PFSK-1 (cell line): ENCODE measurements around the gene ARL11.

ENCODE experiments used
- REST ChIP-seq, 2 experiments: IDR thresholded peaks; 2 replicates each; pipeline versions ENCODE4 v1.6.1 to v1.8.0; 2011 to 2012; ENCODE audit warnings: low read depth in 2 of 2, low read length in 2 of 2, control low read depth in 1 of 2, inconsistent platforms in 1 of 2, mild to moderate bottlenecking in 1 of 2, moderate library complexity in 1 of 2; ENCODE audit not compliant: insufficient read depth in 1 of 2
- SIN3A ChIP-seq: IDR thresholded peaks from 2 replicates; pipeline ENCODE4 v1.6.1; 2012; ENCODE audit warnings: mild to moderate bottlenecking, low read length, moderate library complexity, borderline replicate concordance; ENCODE audit not compliant: insufficient read depth
- TAF1 ChIP-seq: IDR thresholded peaks from 2 replicates; pipeline ENCODE4 v1.6.1; 2012; ENCODE audit warnings: low read length, control low read depth, borderline replicate concordance; ENCODE audit not compliant: insufficient read depth

GRCh38 chr13:49620170-49620621, 8.1 kb upstream of the ARL11 start:
- no peak for TF ChIP-seq TAF1
- no peak for TF ChIP-seq SIN3A
- no peak for TF ChIP-seq REST (IDR thresholded peaks at IDR 0.05; ENCODE audit: insufficient read depth in 1 of 2, low read depth in 2 of 2, low read length in 2 of 2)
